ENCODE measurements around the gene CLCN6.

GRCh38 chr1:11879311-11880180, 73.6 kb downstream of the CLCN6 start:
- TF ChIP-seq MXI1 (IDR thresholded peaks at IDR 0.05; ENCODE audit: low read depth, low read length) (no peak), EP300 (IDR thresholded peaks at IDR 0.05; ENCODE audit: borderline replicate concordance in 1 of 2, control insufficient read depth in 1 of 2, low read depth in 2 of 2, low read length in 2 of 2) (no peak), PBX3 (IDR thresholded peaks at IDR 0.05; ENCODE audit: insufficient replicate concordance, low read depth, low read length) (no peak), CTCF (IDR thresholded peaks at IDR 0.05 in 2 of 3, conservative IDR thresholded peaks at IDR 0.05 in 1 of 3; ENCODE audit: control insufficient read depth in 2 of 3, extremely low read depth in 1 of 3, insufficient read depth in 1 of 3, low read depth in 3 of 3, low read length in 3 of 3) (no peak), NFXL1 (IDR thresholded peaks at IDR 0.05; ENCODE audit: borderline replicate concordance) (no peak), ZNF687 (IDR thresholded peaks at IDR 0.05) (no peak), SIN3A (IDR thresholded peaks at IDR 0.05; ENCODE audit: low read depth, low read length) (no peak), MAX (IDR thresholded peaks at IDR 0.05; ENCODE audit: low read depth, low read length) (no peak), POLR2AphosphoS5 (IDR thresholded peaks at IDR 0.05; ENCODE audit: low read length) (no peak), GABPA (IDR thresholded peaks at IDR 0.05; ENCODE audit: low read depth) (no peak), ZNF274 (IDR thresholded peaks at IDR 0.05; ENCODE audit: insufficient read depth, insufficient read length) (no peak), YY1 (IDR thresholded peaks at IDR 0.05; ENCODE audit: low read depth, low read length) (no peak), HDAC2 (IDR thresholded peaks at IDR 0.05) (no peak)
